MM.1S (cell line): ENCODE measurements around the gene WBP4.
"Not testable (repeated sequence)": the region's sequence is repeated elsewhere in the genome, so short reads cannot be mapped to it uniquely, and the experiment has no call there.

Source experiments
- DNase-seq: peaks from one replicate; pipeline ENCODE4 v3.0.0-alpha.2; 2015
- H2AFZ ChIP-seq: fragments of 300-600 bp; sonication (generic); 2 replicates; pipeline ENCODE4 v1.6.0; 2016; ENCODE audit warnings: antibody characterized with exemption, low read length
- H3F3A ChIP-seq: fragments of 300-600 bp; sonication (generic); 2 replicates; pipeline ENCODE4 v1.6.1; 2016; ENCODE audit warnings: mild to moderate bottlenecking, antibody characterized with exemption, low read length, moderate library complexity, mixed read lengths; ENCODE audit not compliant: insufficient read depth
- H3K27ac ChIP-seq: fragments of 300-600 bp; sonication (generic); 2 replicates; pipeline ENCODE4 v1.5.1; 2016; ENCODE audit warnings: mild to moderate bottlenecking, low read length
- H3K27me3 ChIP-seq: fragments of 300-600 bp; sonication (generic); replicated peaks from 2 replicates; pipeline ENCODE4 v1.6.0; 2016; ENCODE audit warnings: low read length; ENCODE audit not compliant: insufficient read depth
- H3K36me3 ChIP-seq: fragments of 300-600 bp; sonication (generic); replicated peaks from 2 replicates; pipeline ENCODE4 v1.6.1; 2016; ENCODE audit warnings: mild to moderate bottlenecking, low read length, mixed read lengths; ENCODE audit not compliant: insufficient read depth
- H3K4me1 ChIP-seq: fragments of 300-600 bp; sonication (generic); 2 replicates; pipeline ENCODE4 v1.6.1; 2016; ENCODE audit warnings: low read length, mixed read lengths
- H3K4me2 ChIP-seq: fragments of 300-600 bp; sonication (generic); 2 replicates; pipeline ENCODE4 v1.6.0; 2016; ENCODE audit warnings: low read depth, low read length
- H3K4me3 ChIP-seq: fragments of 300-600 bp; sonication (generic); 2 replicates; pipeline ENCODE4 v1.5.1; 2016; ENCODE audit warnings: low read length, mixed read lengths
- H3K79me2 ChIP-seq: fragments of 300-600 bp; sonication (generic); 2 replicates; pipeline ENCODE4 v1.6.1; 2016; ENCODE audit warnings: mixed run types, low read length, mixed read lengths
- H3K9ac ChIP-seq: fragments of 300-600 bp; sonication (generic); 2 replicates; pipeline ENCODE4 v1.6.1; 2016; ENCODE audit warnings: low read length, mixed read lengths
- H3K9me2 ChIP-seq: fragments of 300-600 bp; sonication (generic); replicated peaks from 2 replicates; pipeline ENCODE4 v1.6.1; 2016; ENCODE audit warnings: mild to moderate bottlenecking, low read length, mixed read lengths; ENCODE audit not compliant: insufficient read depth
- H3K9me3 ChIP-seq: fragments of 300-600 bp; sonication (generic); replicated peaks from 2 replicates; pipeline ENCODE4 v1.6.1; 2016; ENCODE audit warnings: mild to moderate bottlenecking, low read length, mixed read lengths; ENCODE audit not compliant: insufficient read depth
- H4K20me1 ChIP-seq: fragments of 300-600 bp; sonication (generic); 2 replicates; pipeline ENCODE4 v1.6.1; 2016; ENCODE audit warnings: mild to moderate bottlenecking, low read length, moderate library complexity, mixed read lengths; ENCODE audit not compliant: insufficient read depth
- EZH2 ChIP-seq: fragments of 300-600 bp; sonication (generic); optimal IDR thresholded peaks from 2 replicates; pipeline ENCODE3; 2017; ENCODE audit warnings: low read depth, mild to moderate bottlenecking, antibody characterized with exemption, low read length, mixed read lengths
- EZH2phosphoT487 ChIP-seq: fragments of 300-600 bp; sonication (generic); IDR thresholded peaks from 2 replicates; pipeline ENCODE4 v1.6.1; 2018; ENCODE audit warnings: antibody characterized with exemption, low read length
- TF ChIP-seq, protein P1 (sequence below): fragments of 300-600 bp; sonication (generic); IDR thresholded peaks from 2 replicates; pipeline ENCODE4 v1.5.1; 2016; ENCODE audit warnings: antibody characterized with exemption, low read length, mixed read lengths

WBP4 gene

DNA sequence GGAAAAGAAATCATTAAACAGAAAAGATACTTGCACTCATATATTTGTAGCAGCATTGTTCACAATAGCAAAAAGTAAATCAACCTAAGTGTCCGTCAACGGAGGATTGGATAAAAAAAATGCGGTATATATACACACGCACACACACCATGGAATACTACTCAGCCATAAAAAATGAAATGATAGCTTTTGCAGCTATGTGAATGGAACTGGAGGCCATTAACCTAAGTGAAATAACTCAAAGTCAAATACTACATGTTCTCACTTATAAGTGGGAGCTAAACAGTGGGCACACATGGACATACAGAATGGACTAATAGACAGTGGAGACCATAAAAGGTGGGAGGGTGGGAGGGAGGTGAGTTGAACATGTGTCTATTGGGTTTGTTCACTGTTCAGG is 18.4 kb downstream of the WBP4 start:
- Histone ChIP-seq H3K4me2 (no peak overlapping the region), H3K27me3 (no peaks in the 10 kb centered on the region), H3K9me3 (no peaks in the 10 kb centered on the region), H2AFZ (no peak overlapping the region), H3K9ac (no peak overlapping the region), H3F3A (no peaks in the 10 kb centered on the region), H4K20me1 (no peaks in the 10 kb centered on the region), H3K9me2 (no peaks in the 10 kb centered on the region), H3K27ac (no peak overlapping the region), H3K79me2 (no peaks in the 10 kb centered on the region), H3K36me3 (no peaks in the 10 kb centered on the region), H3K4me3 (no peak overlapping the region), H3K4me1 (no peaks in the 10 kb centered on the region)
- no peak for DNase-seq
- no peak for TF ChIP-seq EZH2phosphoT487
- TF ChIP-seq EZH2 = no peak
- TF ChIP-seq, protein P1, sequence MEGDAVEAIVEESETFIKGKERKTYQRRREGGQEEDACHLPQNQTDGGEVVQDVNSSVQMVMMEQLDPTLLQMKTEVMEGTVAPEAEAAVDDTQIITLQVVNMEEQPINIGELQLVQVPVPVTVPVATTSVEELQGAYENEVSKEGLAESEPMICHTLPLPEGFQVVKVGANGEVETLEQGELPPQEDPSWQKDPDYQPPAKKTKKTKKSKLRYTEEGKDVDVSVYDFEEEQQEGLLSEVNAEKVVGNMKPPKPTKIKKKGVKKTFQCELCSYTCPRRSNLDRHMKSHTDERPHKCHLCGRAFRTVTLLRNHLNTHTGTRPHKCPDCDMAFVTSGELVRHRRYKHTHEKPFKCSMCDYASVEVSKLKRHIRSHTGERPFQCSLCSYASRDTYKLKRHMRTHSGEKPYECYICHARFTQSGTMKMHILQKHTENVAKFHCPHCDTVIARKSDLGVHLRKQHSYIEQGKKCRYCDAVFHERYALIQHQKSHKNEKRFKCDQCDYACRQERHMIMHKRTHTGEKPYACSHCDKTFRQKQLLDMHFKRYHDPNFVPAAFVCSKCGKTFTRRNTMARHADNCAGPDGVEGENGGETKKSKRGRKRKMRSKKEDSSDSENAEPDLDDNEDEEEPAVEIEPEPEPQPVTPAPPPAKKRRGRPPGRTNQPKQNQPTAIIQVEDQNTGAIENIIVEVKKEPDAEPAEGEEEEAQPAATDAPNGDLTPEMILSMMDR = no peak

DNA sequence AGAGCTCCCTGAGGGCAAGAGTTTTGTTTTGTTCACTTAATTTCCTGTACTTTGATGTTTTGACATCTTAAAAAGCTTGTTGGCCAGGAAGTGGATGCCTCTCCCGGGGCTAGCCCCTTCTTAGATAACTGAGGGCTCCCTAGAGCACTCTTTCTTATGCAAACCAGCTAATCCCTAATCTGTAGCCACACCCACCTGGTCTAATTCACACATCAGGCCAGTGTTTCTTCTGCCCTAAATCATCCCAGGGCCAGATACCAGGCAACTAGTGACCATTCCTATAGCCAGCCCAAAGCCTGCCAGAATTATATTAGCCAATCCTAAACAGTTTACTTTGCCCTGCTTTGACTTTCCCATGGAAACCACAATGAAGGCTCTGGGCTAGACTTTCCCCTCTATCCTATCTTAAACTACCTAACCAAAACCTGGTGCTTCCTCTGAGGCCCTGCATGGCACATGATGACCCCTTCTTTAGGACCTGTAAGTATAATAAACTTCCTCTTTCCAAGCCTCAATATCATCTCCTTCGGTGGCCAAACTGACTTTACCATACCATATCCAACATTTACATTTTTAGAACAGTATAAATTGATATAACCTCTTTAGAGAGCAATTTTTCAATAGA is 24.8 kb downstream of the WBP4 start:
- H3K79me2 ChIP-seq = no peaks in the 10 kb centered on the region
- no peaks in the 10 kb centered on the region for H3K4me1 ChIP-seq
- no peaks in the 10 kb centered on the region for H4K20me1 ChIP-seq
- H3K27ac ChIP-seq = no peak overlapping the region
- TF ChIP-seq, protein P1 = no peak
- TF ChIP-seq EZH2phosphoT487 (no peak), EZH2 (no peak)
- no peaks in the 10 kb centered on the region for H3K9me2 ChIP-seq
- no peaks in the 10 kb centered on the region for H3K27me3 ChIP-seq
- DNase-seq = no peak
- no peak overlapping the region for H3K4me2 ChIP-seq
- no peak overlapping the region for H2AFZ ChIP-seq
- no peak overlapping the region for H3K4me3 ChIP-seq
- no peaks in the 10 kb centered on the region for H3K36me3 ChIP-seq
- H3F3A ChIP-seq = no peaks in the 10 kb centered on the region
- H3K9me3 ChIP-seq = no peaks in the 10 kb centered on the region
- H3K9ac ChIP-seq = no peak overlapping the region

DNA sequence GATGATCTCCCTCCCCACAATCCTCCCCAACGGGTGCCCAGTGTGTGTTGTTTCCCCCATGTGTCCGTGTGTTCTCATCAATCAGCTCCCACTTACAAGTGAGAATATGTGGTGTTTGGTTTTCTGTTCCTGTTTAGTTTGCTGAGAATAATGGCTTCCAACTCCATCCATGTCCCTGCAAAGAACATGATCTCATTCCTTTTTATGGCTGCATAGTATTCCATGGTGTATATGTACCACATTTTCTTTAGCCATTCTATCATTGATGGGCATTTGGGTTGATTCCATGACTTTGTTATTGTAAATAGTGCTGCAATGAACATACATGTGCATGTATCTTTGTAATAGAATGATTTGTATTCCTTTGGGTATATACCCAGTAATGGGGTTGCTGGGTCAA is 34.4 kb downstream of the WBP4 start:
- not testable (repeated sequence) for H3K4me3 ChIP-seq, H3K9me2 ChIP-seq, H3K36me3 ChIP-seq, H3K27me3 ChIP-seq, DNase-seq, H3K4me1 ChIP-seq, H4K20me1 ChIP-seq, H3K9ac ChIP-seq, H3F3A ChIP-seq, H3K4me2 ChIP-seq, H3K27ac ChIP-seq, H2AFZ ChIP-seq, H3K79me2 ChIP-seq, H3K9me3 ChIP-seq

DNA sequence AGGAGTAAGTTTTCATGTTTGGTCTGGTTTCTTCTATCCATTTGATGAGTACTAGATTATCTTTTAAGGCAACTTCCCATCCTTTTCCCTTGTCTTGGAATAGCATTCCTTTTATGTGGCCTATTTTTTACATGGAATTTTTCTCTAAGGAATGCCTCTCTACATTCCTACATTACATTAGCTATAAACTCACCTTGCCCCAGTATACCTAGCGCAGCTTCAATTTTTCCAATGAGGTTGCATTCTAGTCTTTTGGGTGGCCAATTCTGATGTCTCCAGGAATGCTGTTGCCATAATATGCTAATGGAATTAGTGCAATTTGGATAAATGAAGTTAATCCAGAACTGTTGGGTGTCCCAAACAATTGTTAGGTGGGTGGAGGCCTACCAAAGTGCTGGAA is 37.5 kb downstream of the WBP4 start:
- Histone ChIP-seq H2AFZ (no peak overlapping the region), H3K9me3 (no peaks in the 10 kb centered on the region)

More for the DNA sequence above, 37.5 kb downstream of the WBP4 start:
- Histone ChIP-seq H4K20me1 (no peaks in the 10 kb centered on the region), H3K79me2 (no peaks in the 10 kb centered on the region), H3K9me2 (no peaks in the 10 kb centered on the region), H3F3A (no peaks in the 10 kb centered on the region), H3K4me2 (no peak overlapping the region), H3K27ac (no peak overlapping the region), H3K4me1 (no peaks in the 10 kb centered on the region), H3K4me3 (no peak overlapping the region), H3K36me3 (no peaks in the 10 kb centered on the region), H3K27me3 (no peaks in the 10 kb centered on the region), H3K9ac (no peak overlapping the region)
- TF ChIP-seq, protein P1 = no peak
- TF ChIP-seq EZH2 (no peak), EZH2phosphoT487 (no peak)
- no peak for DNase-seq
